GM12878 (cell line): ENCODE data around the gene HSPA12A. TPM values are rescaled to one million over a fixed set of nuclear protein-coding genes. Genes with fewer than 3 reads are reported as not detected.

Experiments used
- ATAC-seq: fragments of 200-7000 bp; cut with Tn5 transposase; 3 replicates; pipeline ENCODE4 v1.9.1; 2020; ENCODE audit warnings: mild to moderate bottlenecking, moderate library complexity
- BruUV-seq: library from RNA; stranded (reverse); fragments of 400-500 nt; replicated peaks from 2 replicates; lab custom pipeline; 2021; lab: Mats Ljungman, UMichigan
- CTCF ChIA-PET: fragments of 300-600 bp; sonication (Branson Sonifier 250); formaldehyde crosslinking; extraction: SDS; loops from one replicate; lab custom pipeline; 2021; ENCODE audit warnings: inconsistent platforms; lab: Yijun Ruan, JAX
- POLR2A ChIA-PET: fragments of 350-600 bp; formaldehyde crosslinking; extraction: SDS; loops from one replicate; lab custom pipeline; 2021; ENCODE audit warnings: inconsistent platforms; lab: Charles Lee
- RAD21 ChIA-PET: fragments of 300-600 bp; sonication (Branson Sonifier 250); formaldehyde crosslinking; loops from one replicate; lab custom pipeline; 2023; ENCODE audit warnings: antibody characterized with exemption; ENCODE audit not compliant: unreplicated experiment; lab: Charles Lee
- SMC1A ChIA-PET: fragments of 300-600 bp; sonication (Branson Sonifier 250); formaldehyde crosslinking; loops from one replicate; lab custom pipeline; 2023; ENCODE audit not compliant: unreplicated experiment, uncharacterized antibody; lab: Charles Lee
- DNase-seq: peaks from one replicate; pipeline ENCODE4 v3.0.0-alpha.2; 2011; ENCODE audit warnings: low read depth, low spot score
- FAIRE-seq: peaks from 3 replicates; lab custom pipeline; 2011; peaks lifted over from hg19 to GRCh38; lab: Jason Lieb, UNC
- H2AFZ ChIP-seq: 2 replicates; pipeline ENCODE4 v1.6.0; 2011; ENCODE audit warnings: low read depth, low read length, control low read depth; ENCODE audit not compliant: control insufficient read depth
- H3K27ac ChIP-seq: 2 replicates; pipeline ENCODE4 v1.5.1; 2011; ENCODE audit warnings: control low read depth; ENCODE audit not compliant: control insufficient read depth, insufficient read depth
- H3K27me3 ChIP-seq, 2 experiments: replicated peaks in 1 of 2; 2 replicates each; pipeline versions ENCODE4 v1.6.0 to v1.6.1; 2011; ENCODE audit warnings: low read length in 1 of 2; ENCODE audit not compliant: control insufficient read depth in 2 of 2, insufficient read depth in 2 of 2
- H3K36me3 ChIP-seq, 2 experiments: 2 replicates each; pipeline ENCODE4 v1.5.1; 2011; ENCODE audit warnings: low read length in 1 of 2; ENCODE audit not compliant: control insufficient read depth in 2 of 2, insufficient read depth in 2 of 2
- H3K4me1 ChIP-seq: 2 replicates; pipeline ENCODE4 v1.6.1; 2011; ENCODE audit warnings: mild to moderate bottlenecking, low read length, moderate library complexity, mixed read lengths; ENCODE audit not compliant: control insufficient read depth, insufficient read depth
- H3K4me2 ChIP-seq: 2 replicates; pipeline ENCODE4 v1.6.0; 2011; ENCODE audit warnings: control low read depth; ENCODE audit not compliant: control insufficient read depth, insufficient read depth
- H3K4me3 ChIP-seq: fragments of 200-600 bp; sonication (generic); 2 replicates; pipeline ENCODE4 v1.5.1; 2016
- H3K79me2 ChIP-seq: 2 replicates; pipeline ENCODE4 v1.6.0; 2011; ENCODE audit warnings: low read length; ENCODE audit not compliant: control insufficient read depth, insufficient read depth
- H3K9ac ChIP-seq: 2 replicates; pipeline ENCODE4 v1.8.0; 2011; ENCODE audit warnings: low read length, control low read depth, mixed read lengths; ENCODE audit not compliant: control insufficient read depth, insufficient read depth
- H3K9me3 ChIP-seq: replicated peaks from 3 replicates; pipeline ENCODE4 v1.5.1; 2011; ENCODE audit warnings: mild to moderate bottlenecking, low read length; ENCODE audit not compliant: control insufficient read depth, insufficient read depth
- H4K20me1 ChIP-seq: 2 replicates; pipeline ENCODE4 v1.6.0; 2011; ENCODE audit not compliant: control insufficient read depth, insufficient read depth
- BHLHE40 ChIP-seq, 2 experiments: fragments of 450-650 bp in 1 of 2; IDR thresholded peaks; 2 replicates each; pipeline ENCODE4 v1.6.1; 2011 to 2017; ENCODE audit warnings: low read depth in 2 of 2, borderline replicate concordance in 1 of 2, improper control_type of control experiment in 1 of 2, low read length in 1 of 2, mild to moderate bottlenecking in 1 of 2
- ESRRA ChIP-seq: IDR thresholded peaks from 2 replicates; pipeline ENCODE4 v1.6.1; 2012; ENCODE audit warnings: mild to moderate bottlenecking, low read length, improper control_type of control experiment
- GABPA ChIP-seq: IDR thresholded peaks from 2 replicates; pipeline ENCODE4 v1.6.1; 2014; ENCODE audit warnings: antibody characterized with exemption, low read depth, mild to moderate bottlenecking, inconsistent platforms
- NR2F1 ChIP-seq: fragments of 450-650 bp; conservative IDR thresholded peaks from 2 replicates; pipeline ENCODE4 v1.6.1; 2017; ENCODE audit warnings: mild to moderate bottlenecking
- POLR2AphosphoS2 ChIP-seq: IDR thresholded peaks from 2 replicates; pipeline ENCODE4 v1.6.1; 2011; ENCODE audit warnings: low read depth, mild to moderate bottlenecking, low read length, improper control_type of control experiment, moderate library complexity
- RB1 ChIP-seq: fragments of 450-650 bp; formaldehyde crosslinking; IDR thresholded peaks from 2 replicates; pipeline ENCODE4 v1.6.1; 2017; ENCODE audit warnings: mild to moderate bottlenecking, borderline replicate concordance
- RELA ChIP-seq: fragments of 450-650 bp; IDR thresholded peaks from 2 replicates; pipeline ENCODE4 v1.8.0; 2014; ENCODE audit warnings: borderline replicate concordance; ENCODE audit not compliant: partially characterized antibody
- SIX5 ChIP-seq: IDR thresholded peaks from 2 replicates; pipeline ENCODE4 v1.6.1; 2011; ENCODE audit warnings: mild to moderate bottlenecking, low read depth, low read length, moderate library complexity; ENCODE audit not compliant: severe bottlenecking
- STAT3 ChIP-seq: IDR thresholded peaks from 2 replicates; pipeline ENCODE4 v1.6.1; 2011; ENCODE audit warnings: low read depth, low read length, improper control_type of control experiment
- WRNIP1 ChIP-seq: IDR thresholded peaks from 2 replicates; pipeline ENCODE4 v1.6.1; 2011; ENCODE audit warnings: low read depth, low read length, improper control_type of control experiment, borderline replicate concordance
- WGBS: methylation state at CpG from one replicate; pipeline ENCODE4 v1.1.6; 2016; ENCODE audit warnings: low lambda C conversion rate; ENCODE audit not compliant: insufficient replicate concordance, insufficient coverage; ENCODE audit errors: missing lambda C conversion rate; 5-methylcytosine and 5-hydroxymethylcytosine counted together
- in situ Hi-C: fragments of 300-500 bp; cut with MboI; formaldehyde crosslinking; loops from 9 replicates; pipeline ENCODE4 v1.14.3; 2018; ENCODE audit warnings: mixed read lengths
- intact Hi-C: fragments of 100-400 bp; cut with micrococcal nuclease; formaldehyde crosslinking; loops from one replicate; pipeline ENCODE4 v1.14.2; 2022; ENCODE audit not compliant: unreplicated experiment
- polyA plus RNA-seq, 11 experiments: library from polyadenylated mRNA; depleted of rRNA in 4 of 11; unstranded in 6 of 11; stranded (reverse) in 5 of 11; fragments of >200 nt; fragmentation: Nextera tagmentation in 4 of 11; fragmentation: Illumina TruSeq in 1 of 11; extraction: Ambion mirVana in 4 of 11; extraction: Trizol in 1 of 11; gene quantifications; 1 replicate in 1 of 11; 2 replicates in 10 of 11; pipeline versions ENCODE4 v1.2.1 to v1.2.3, GENCODE V29; 2011 to 2016; ENCODE audit warnings: inconsistent platforms in 2 of 11, missing spikeins in 2 of 11, low read depth in 1 of 11
- total RNA-seq, 4 experiments: library from RNA; depleted of rRNA in 3 of 4; stranded (reverse); fragments of >200 nt in 3 of 4; fragmentation: Illumina TruSeq in 1 of 4; extraction: Trizol in 1 of 4; gene quantifications; 2 replicates each; pipeline versions ENCODE4 v1.2.1 to v1.2.3, GENCODE V29; 2013 to 2021
- TF ChIP-seq, protein P1 (sequence below): fragments of 450-650 bp; IDR thresholded peaks from 2 replicates; pipeline ENCODE4 v1.6.1; 2017; ENCODE audit warnings: mild to moderate bottlenecking, moderate library complexity
- TF ChIP-seq, protein P2 (sequence below): IDR thresholded peaks from 2 replicates; pipeline ENCODE4 v1.6.1; 2011; ENCODE audit warnings: borderline replicate concordance, low read depth, mild to moderate bottlenecking, moderate library complexity, mixed read lengths, low read length; ENCODE audit not compliant: insufficient read depth; ENCODE audit errors: extremely low read length
- TF ChIP-seq, protein P3 (sequence below): fragments of 450-650 bp; IDR thresholded peaks from 2 replicates; pipeline ENCODE4 v1.6.1; 2014; ENCODE audit warnings: mild to moderate bottlenecking
- TF ChIP-seq, protein P4 (sequence below): fragments of 450-650 bp; formaldehyde crosslinking; IDR thresholded peaks from 2 replicates; pipeline ENCODE4 v1.4.0; 2020; ENCODE audit warnings: mild to moderate bottlenecking, moderate library complexity

Gene HSPA12A
- total and polyA plus RNA-seq, 10 of the 15 experiments (the other 5 are each of a cell fraction or from before 2014, with no cell fraction given): 0.90 to 20.2 (median 2.8) TPM

DNA sequence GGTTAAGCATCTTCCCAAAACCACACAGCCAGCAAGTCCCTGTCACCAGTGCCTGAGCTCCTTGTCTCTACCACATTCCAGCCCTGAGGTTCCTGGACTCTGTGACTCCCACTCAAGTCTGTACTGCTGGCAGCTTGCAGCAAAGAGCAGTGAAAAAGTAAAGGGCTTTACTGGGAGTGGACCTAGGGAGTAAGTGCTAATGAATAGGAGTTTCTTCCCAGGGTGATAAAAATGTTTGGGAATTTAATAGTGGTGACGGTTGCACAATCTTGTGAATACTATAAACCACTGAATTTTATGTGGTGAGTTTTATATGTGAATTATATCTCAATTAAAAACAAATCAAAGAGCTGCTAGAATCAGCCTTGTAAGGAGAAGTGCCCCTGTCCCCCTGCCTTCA is 22.6 kb downstream of the HSPA12A start:
- RAD21 ChIA-PET: no interaction called here
- no peaks in the 10 kb centered on the region for H3K4me1 ChIP-seq
- in situ Hi-C loops: no loop called here
- intact Hi-C loops: no loop called here
- H3K9me3 ChIP-seq: no peaks in the 10 kb centered on the region
- SMC1A ChIA-PET: no interaction called here
- no peaks in the 10 kb centered on the region for H3K36me3 ChIP-seq
- H3K4me2 ChIP-seq: no peak overlapping the region
- peaks cover 0 to 4% of the 10 kb centered on the region in 2 experiments for H3K27me3 ChIP-seq
- H3K27ac ChIP-seq: no peak overlapping the region
- H3K4me3 ChIP-seq: no peak overlapping the region
- DNase-seq (no peak), FAIRE-seq (no peak), ATAC-seq (no peak)
- no peak overlapping the region for H3K9ac ChIP-seq
- H4K20me1 ChIP-seq: no peaks in the 10 kb centered on the region
- no peak overlapping the region for H2AFZ ChIP-seq
- 0% methylated on average over 1 of the region's 1 CpG for WGBS
- BruUV-seq: no TSS peak
- no peaks in the 10 kb centered on the region for H3K79me2 ChIP-seq
- POLR2A ChIA-PET: no interaction called here
- CTCF ChIA-PET: no interaction called here
- TF ChIP-seq, protein P1, sequence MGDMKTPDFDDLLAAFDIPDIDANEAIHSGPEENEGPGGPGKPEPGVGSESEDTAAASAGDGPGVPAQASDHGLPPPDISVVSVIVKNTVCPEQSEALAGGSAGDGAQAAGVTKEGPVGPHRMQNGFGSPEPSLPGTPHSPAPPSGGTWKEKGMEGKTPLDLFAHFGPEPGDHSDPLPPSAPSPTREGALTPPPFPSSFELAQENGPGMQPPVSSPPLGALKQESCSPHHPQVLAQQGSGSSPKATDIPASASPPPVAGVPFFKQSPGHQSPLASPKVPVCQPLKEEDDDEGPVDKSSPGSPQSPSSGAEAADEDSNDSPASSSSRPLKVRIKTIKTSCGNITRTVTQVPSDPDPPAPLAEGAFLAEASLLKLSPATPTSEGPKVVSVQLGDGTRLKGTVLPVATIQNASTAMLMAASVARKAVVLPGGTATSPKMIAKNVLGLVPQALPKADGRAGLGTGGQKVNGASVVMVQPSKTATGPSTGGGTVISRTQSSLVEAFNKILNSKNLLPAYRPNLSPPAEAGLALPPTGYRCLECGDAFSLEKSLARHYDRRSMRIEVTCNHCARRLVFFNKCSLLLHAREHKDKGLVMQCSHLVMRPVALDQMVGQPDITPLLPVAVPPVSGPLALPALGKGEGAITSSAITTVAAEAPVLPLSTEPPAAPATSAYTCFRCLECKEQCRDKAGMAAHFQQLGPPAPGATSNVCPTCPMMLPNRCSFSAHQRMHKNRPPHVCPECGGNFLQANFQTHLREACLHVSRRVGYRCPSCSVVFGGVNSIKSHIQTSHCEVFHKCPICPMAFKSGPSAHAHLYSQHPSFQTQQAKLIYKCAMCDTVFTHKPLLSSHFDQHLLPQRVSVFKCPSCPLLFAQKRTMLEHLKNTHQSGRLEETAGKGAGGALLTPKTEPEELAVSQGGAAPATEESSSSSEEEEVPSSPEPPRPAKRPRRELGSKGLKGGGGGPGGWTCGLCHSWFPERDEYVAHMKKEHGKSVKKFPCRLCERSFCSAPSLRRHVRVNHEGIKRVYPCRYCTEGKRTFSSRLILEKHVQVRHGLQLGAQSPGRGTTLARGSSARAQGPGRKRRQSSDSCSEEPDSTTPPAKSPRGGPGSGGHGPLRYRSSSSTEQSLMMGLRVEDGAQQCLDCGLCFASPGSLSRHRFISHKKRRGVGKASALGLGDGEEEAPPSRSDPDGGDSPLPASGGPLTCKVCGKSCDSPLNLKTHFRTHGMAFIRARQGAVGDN: no peak
- TF ChIP-seq SIX5: no peak
- TF ChIP-seq POLR2AphosphoS2: no peak
- no peak for TF ChIP-seq STAT3
- TF ChIP-seq, protein P2, sequence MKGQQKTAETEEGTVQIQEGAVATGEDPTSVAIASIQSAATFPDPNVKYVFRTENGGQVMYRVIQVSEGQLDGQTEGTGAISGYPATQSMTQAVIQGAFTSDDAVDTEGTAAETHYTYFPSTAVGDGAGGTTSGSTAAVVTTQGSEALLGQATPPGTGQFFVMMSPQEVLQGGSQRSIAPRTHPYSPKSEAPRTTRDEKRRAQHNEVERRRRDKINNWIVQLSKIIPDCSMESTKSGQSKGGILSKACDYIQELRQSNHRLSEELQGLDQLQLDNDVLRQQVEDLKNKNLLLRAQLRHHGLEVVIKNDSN: no peak
- TF ChIP-seq WRNIP1: no peak
- TF ChIP-seq BHLHE40 (IDR thresholded peaks at IDR 0.05; ENCODE audit: borderline replicate concordance in 1 of 2, low read depth in 2 of 2, low read length in 1 of 2): no peak
- TF ChIP-seq, protein P3, sequence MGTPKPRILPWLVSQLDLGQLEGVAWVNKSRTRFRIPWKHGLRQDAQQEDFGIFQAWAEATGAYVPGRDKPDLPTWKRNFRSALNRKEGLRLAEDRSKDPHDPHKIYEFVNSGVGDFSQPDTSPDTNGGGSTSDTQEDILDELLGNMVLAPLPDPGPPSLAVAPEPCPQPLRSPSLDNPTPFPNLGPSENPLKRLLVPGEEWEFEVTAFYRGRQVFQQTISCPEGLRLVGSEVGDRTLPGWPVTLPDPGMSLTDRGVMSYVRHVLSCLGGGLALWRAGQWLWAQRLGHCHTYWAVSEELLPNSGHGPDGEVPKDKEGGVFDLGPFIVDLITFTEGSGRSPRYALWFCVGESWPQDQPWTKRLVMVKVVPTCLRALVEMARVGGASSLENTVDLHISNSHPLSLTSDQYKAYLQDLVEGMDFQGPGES: no peak
- TF ChIP-seq GABPA: no peak
- TF ChIP-seq NR2F1: no peak
- TF ChIP-seq, protein P4, sequence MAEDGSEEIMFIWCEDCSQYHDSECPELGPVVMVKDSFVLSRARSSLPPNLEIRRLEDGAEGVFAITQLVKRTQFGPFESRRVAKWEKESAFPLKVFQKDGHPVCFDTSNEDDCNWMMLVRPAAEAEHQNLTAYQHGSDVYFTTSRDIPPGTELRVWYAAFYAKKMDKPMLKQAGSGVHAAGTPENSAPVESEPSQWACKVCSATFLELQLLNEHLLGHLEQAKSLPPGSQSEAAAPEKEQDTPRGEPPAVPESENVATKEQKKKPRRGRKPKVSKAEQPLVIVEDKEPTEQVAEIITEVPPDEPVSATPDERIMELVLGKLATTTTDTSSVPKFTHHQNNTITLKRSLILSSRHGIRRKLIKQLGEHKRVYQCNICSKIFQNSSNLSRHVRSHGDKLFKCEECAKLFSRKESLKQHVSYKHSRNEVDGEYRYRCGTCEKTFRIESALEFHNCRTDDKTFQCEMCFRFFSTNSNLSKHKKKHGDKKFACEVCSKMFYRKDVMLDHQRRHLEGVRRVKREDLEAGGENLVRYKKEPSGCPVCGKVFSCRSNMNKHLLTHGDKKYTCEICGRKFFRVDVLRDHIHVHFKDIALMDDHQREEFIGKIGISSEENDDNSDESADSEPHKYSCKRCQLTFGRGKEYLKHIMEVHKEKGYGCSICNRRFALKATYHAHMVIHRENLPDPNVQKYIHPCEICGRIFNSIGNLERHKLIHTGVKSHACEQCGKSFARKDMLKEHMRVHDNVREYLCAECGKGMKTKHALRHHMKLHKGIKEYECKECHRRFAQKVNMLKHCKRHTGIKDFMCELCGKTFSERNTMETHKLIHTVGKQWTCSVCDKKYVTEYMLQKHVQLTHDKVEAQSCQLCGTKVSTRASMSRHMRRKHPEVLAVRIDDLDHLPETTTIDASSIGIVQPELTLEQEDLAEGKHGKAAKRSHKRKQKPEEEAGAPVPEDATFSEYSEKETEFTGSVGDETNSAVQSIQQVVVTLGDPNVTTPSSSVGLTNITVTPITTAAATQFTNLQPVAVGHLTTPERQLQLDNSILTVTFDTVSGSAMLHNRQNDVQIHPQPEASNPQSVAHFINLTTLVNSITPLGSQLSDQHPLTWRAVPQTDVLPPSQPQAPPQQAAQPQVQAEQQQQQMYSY: no peak
- no peak for TF ChIP-seq RELA
- no peak for TF ChIP-seq RB1
- no peak for TF ChIP-seq ESRRA
